Measurements from ENCODE around the gene ARHGAP15. TPM values are rescaled to one million over a fixed set of nuclear protein-coding genes. Genes with fewer than 3 reads are reported as not detected.

ARHGAP15 gene
- total RNA-seq, 1 donor from 2014 or later: not detected

DNA sequence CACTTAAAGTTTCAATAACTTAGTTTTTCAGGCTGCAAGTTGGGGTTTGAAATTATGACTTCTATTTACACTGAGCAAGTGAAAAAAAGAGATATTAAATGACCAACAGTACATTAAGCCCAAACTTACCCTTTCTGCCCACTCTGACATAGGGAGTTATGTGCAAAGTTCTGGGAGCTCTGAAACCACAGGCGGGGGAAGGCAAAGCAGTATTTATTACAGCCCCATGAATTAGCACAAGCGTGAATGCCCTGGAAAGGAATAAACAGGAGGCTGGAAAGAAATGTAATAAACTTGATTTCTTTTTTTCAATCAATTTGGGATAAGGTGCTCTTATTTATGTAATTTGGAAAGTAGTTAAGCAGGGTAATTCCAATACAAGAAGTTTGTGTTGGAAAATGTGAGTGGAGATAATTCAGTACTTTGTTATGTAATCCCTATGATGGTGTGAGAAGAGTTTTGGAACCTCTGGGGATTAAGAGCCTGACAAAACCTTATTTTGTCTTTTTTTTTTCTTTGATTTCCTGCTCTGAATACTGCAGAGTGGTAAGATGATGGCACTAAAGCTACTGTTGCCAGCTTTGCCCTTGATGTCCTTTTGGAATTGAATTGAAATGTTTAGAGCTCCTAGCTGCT, 351.5 kb downstream of the ARHGAP15 start:
- no peak for DNase-seq (ENCODE audit: low read depth, low spot score)

DNA sequence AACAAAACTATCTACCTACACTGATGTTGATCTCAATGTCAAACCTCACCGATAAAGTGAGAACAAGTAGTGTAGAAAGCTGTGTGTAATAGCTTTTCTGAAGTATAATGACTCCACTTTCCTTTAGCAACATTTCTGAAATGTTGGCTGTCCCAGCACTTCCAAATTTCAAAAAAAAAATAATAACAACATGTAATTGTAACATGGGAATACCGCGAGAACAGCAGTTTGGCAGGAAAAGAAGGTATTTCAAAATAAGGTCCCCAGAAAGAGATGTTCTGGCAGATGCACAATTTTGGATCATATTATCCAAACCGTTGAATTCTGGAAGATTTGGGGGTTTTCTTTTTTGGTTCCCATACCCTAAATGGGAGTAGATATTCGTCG, 352.0 kb downstream of the ARHGAP15 start:
- no peak for DNase-seq (ENCODE audit: low read depth, low spot score)

DNA sequence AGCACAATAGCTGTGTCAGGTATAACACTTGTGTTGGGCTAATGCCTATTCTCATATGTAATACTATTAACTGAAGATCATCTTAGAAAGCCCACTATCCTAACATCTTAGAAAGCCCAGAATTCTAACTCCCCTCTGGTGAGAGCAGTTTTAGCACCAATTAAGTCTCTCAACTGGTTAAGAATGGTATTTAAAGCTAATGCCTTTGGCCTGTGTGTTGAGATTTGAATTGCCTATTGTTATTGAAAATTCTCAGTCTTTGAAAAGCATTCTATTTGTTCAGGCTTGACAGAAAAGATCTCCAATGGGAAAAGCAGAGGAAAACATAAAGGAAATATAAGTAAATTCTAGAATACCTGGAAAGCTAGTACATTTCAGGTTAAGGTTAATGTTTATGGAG, 352.5 kb downstream of the ARHGAP15 start:
- no peak for DNase-seq (ENCODE audit: low read depth, low spot score)

DNA sequence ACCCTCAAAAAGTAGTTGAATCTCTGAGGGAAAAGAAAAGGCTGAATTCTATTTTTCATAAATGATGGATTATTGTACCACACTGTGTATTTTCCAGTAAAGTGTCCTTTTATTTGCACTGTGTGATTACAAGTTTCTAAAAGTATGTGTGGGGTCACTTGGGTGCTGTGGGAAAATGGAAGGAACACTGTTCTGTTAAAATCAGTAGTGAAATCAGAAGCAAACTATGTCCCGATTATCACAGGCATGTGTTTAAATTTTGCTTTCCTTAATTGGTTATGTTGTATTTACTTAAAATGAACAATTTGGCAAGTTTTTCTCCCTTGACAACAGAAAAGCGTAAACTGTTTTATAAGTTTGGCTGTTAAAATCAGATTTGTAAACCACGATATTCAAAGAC, 353.1 kb downstream of the ARHGAP15 start:
- DNase-seq (ENCODE audit: low read depth, low spot score): no peak

DNA sequence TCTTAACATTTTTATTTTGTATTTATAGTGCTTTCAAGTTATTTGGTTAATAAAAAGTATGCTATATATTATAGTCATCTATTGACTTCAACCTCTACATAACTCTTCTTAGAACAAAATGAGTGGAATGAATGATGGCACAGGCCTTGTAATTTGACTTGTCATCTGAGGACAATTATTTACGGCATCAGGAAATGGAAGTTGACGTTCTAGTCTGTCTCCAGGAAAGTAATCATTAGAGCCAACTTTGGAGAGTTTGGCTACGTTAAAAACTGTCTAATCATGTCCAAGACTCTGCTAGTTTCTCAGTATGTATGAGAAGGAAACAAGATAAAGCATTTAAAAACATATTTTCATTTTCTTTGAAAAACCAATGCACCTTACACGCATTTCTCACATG, 353.6 kb downstream of the ARHGAP15 start:
- DNase-seq (ENCODE audit: low read depth, low spot score): no peak

DNA sequence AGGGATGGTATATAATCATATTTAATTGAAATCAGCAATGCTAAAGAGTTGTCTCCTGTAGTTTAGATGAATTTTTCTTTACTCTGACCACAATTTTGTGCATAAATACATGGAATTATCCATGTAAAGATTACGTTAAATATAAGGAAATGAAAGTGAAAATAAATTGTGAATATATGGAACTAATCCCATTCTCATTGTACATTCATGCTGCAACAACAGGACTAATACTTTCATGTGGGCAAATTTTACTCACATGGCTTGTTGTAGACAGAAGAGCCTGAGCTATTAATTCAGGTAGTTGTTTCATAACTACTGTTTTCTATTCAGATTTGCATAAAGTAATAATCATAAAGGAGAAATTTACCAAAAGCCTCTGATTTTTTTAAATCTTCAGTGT, 357.8 kb downstream of the ARHGAP15 start:
- DNase-seq (ENCODE audit: low read depth, low spot score): no peak

DNA sequence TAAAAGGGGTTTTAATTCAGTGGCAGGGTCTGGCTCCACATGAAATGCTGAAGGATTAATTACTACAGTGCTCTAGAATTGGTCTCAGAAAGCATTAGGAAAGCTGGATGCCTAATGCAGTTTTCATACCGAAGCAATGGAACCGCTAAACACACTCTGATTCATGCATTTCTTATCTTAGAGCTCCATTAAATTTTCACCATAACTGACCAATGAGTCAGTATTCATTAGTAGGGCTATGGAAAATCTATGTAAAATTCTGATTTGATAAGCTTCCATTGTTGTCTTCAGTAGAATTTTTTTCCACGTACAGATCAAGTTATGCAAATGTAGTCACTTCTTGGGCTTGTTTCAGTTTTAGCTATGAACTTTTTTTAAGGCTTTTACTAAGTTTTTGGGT, 359.9 kb downstream of the ARHGAP15 start:
- DNase-seq (ENCODE audit: low read depth, low spot score): peak; percentile 35

DNA sequence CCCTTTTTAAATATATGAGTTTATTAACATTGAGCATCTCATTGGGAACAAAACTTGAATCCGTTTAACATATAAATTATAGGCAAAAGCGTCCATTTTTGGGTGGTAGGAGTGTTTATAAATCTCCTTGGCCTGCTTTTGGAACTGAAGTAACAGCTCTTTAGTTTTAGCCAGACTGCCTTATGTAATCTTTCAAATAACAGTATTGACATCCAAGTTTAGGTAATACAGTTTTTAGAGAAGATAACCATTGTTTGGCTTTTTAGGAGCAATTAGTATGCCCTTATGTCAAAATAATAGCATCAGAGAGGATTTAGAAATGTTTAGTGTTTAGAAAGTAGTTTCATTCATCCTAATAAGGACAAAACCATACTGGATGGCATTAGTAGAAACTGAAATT, 361.9 kb downstream of the ARHGAP15 start:
- DNase-seq (ENCODE audit: low read depth, low spot score): no peak

DNA sequence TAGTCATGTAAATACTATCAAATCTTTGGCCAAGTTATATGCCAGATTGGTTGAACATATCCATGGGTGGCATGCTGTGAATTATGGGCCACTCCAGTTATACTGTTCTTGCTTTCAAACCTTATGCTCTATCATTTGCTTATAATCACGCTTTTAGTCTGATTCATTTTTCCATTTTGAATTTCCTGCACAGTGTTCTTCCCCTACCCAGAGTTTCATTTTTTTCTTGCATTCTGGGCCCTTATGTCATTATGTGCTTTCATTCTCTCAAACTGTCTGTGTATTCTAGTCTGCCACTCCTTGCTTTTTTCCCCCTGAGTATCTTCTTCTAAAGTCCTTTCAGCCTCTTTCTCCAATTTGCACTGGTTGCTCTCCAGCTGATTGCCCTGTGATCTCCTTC, 364.1 kb downstream of the ARHGAP15 start:
- no peak for DNase-seq (ENCODE audit: low read depth, low spot score)

DNA sequence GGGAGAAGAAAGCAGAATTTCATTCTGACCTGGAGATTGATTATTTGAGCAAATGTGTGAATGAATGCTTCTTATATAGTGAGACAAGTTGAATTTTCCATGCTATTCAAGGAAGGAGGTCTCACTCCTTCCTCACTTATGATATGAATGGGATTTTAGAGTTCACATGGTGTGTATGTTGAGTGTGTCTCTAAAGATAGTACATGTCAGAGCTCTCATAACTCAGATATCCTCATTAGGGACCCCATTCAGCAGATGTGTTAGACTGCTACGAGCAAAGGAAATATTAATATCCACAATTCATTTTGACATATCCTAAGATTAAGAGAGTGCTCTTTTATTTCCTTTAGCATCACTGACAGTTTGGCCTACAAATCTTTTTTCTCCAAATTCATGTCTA, 368.5 kb downstream of the ARHGAP15 start:
- DNase-seq (ENCODE audit: low read depth, low spot score): no peak

DNA sequence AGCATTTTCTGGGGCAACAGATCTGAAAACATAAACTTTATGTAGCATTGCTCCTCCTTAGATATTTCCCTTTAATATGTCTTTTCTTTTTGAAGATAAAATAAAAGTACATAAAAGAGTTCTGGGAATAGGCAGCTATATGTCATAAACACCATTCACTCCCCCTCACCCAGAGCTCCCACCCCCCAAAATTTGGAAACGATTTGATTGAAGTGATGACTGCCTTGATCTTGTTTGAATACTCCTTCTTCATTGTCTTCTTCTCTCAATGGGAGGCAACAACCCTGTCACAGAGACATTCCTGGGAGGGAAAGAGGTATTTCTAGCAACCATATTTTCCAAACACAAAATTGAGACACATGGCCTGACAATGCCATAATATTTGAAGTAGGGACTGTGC, 369.3 kb downstream of the ARHGAP15 start:
- no peak for DNase-seq (ENCODE audit: low read depth, low spot score)

DNA sequence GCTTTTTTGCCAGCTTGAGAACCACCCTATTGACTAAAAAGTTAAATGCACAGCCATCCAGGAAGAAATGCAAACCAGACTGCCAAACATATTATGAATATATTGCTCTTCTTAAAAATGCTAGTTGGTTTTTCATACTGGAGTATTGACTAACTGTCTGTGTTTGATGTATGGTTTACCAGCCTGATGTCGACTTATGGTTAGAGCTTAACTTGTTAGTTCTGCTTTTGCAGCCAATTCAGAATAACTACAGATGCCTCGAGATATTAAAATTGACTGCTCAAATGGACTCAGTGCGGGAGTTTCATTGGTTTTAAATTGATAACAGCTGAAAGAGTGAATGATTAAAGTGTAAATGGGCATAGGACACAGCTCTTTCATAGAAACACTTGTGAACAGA, 369.8 kb downstream of the ARHGAP15 start:
- DNase-seq (ENCODE audit: low read depth, low spot score): no peak

DNA sequence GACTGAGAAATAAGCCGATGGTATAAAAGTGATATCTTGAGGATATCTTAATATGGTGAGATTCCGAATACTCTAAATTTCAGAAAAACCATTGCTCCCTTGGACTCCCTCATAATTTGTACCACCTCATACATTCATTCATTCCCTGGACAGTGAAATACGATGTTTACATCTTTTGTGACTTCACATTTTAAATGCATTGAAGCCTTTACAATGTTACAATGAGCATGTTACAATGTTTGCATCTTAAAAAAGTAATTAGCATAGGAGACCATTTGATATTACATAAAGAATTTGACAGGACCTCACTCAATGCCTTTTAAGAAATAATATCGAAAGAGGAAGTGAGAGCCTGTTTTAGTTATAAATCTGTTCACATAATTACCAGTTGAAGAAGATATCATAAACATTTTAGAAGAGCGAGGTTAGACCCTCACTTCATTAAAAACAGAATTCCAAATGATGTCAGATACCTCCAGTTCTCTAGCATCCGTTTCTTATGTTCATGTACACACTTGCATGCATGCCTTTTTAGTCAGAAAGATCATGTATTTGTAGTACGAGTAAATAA, 372.0 kb downstream of the ARHGAP15 start:
- DNase-seq (ENCODE audit: low read depth, low spot score): no peak

DNA sequence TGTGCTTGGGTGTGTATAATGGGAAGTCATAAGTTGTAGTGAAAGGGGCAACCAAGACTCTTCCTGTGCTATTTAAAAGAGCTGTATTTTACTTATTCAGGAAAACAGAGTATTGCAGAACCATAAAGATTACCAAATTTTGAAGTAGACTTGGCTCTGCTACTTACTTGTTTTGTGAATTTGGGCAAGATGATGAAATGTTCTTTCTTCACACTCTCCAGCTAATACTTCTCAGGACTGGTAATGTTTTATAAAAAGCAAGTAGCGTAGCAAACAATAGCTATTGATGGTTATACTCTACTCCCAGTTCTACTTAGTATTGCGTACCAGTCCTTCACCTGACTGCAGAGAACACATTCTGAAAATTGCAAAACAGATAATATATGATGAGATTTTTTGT, 374.1 kb downstream of the ARHGAP15 start:
- DNase-seq (ENCODE audit: low read depth, low spot score): no peak

DNA sequence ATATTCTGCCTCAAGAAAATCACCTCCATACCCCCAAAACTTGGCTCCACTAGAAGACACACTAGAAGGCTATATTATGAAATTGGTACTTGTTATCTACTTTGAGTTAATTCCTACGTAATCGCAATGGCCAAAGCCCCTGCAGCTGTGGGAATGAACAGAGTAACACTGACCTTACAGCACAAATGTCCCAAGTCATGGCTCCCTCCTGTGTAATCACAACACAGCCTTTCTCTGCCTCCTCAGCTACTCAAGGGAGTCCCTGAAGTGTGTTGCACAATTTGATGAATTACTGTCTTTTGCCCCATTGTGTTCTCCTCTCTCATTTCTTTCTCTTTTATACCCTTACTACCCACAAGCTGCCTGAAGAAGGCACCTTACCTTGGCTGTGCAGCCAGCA, 375.2 kb downstream of the ARHGAP15 start:
- no peak for DNase-seq (ENCODE audit: low read depth, low spot score)

DNA sequence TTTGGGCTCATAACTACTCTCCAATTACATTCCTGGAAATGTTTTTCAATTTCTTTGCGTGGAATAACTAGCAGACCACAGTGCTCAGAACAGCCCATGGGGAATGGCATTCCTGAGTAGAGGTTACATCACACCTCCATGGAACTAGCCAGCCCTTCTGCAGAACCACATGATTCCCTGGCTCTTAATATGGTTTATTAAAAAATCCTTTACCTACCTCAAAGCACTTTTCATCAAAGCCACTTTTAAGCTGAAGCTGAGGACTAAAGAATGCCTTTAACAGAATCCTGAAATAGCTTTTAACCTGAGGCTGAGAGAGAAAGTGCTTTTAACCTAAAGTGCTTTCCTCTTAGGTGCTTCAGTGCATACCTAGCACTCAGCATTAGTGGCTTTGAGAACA, 376.3 kb downstream of the ARHGAP15 start:
- DNase-seq (ENCODE audit: low read depth, low spot score): no peak

DNA sequence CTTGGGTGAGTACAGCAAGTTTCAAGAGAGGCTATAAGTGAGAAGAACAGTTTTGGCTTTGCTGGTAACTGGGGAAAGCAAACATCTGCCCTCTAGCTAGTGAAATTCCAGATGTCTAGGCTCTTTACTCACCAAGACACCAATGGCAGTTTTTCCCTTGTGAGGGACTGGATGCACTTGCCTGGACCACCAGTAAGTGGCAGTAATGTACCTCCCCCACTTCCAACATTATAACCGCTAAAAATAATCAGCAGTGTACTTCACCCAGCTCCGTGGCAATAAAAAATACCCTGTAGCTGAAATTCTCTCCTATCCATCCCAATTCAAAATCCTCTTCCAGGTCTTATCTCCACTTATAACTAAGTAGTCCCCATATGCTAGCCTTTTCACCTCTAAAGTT, 383.9 kb downstream of the ARHGAP15 start:
- peak; percentile 15 for DNase-seq (ENCODE audit: low read depth, low spot score)

DNA sequence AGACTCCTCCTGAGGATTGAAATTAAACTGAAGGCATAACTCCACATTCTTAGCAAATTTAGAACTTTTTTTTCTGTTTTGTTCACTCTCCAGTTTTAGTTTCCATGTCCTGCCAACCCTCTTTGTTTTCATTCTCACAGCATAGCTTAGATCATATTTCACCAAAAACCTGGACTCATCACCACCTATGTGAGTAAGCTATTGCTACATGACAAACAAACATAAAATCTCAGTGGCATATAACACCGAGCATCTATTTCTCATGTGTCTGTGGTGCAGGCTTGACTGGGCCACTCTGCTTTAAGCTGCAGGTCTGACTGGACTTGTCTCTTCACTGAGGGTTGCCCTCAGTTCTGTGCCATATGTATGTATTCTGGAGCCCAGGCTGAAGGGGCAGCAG, 385.2 kb downstream of the ARHGAP15 start:
- DNase-seq (ENCODE audit: low read depth, low spot score): no peak

DNA sequence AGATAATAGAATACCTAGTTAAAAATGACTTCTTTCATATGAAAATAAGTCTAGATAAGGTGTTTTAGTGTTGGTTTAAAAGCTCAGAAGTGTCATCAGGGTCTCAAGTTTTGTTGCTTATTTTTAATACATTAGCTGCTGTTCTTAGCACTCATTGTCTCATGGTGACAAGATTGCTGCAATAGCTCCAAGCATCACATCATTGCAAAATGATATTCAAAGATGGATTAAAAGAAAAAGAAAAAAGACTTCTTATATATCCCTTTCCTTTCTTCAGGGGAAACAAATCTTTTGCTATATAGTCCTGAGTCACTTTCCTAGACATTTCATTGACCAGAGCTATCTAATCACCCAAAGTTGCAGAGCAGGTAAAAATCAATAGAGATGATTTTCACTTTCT, 386.1 kb downstream of the ARHGAP15 start:
- no peak for DNase-seq (ENCODE audit: low read depth, low spot score)

DNA sequence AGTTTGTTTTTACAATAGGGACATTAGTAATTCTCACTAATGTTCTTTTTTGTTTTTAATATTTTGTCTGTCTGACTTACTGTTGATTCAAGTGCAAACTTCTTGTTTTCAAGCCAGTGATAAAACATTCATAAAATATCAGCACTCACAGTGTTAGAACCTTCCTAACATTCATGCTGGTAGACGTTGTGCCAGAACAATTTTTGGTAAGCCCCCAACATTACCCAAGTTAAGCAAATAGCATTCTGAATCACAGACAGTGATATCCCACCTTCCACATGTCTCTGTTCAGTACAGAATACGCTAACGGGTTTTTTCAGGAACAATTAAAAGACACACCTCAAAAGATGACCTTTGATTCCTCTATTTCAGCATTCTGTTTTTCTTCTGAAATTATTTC, 390.3 kb downstream of the ARHGAP15 start:
- DNase-seq (ENCODE audit: low read depth, low spot score): no peak

DNA sequence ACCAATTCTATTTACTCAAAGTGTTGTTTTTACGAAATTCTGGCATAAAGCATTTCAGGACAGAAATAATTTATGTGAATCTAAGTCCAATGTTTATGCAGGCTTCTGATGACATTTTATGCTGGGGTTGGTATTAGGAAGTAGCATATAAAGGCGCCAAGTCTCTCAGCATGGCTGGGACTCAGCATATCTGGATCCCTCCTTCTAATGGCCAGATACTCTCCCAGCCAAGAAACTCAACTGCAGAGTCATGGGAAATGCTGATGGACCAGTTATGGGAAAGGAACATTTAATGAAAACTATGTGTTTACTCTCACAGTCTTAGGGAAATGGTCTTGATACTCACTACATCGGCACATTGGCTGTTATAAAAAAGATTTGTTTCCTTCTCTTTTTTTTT, 392.2 kb downstream of the ARHGAP15 start:
- DNase-seq (ENCODE audit: low read depth, low spot score): no peak

DNA sequence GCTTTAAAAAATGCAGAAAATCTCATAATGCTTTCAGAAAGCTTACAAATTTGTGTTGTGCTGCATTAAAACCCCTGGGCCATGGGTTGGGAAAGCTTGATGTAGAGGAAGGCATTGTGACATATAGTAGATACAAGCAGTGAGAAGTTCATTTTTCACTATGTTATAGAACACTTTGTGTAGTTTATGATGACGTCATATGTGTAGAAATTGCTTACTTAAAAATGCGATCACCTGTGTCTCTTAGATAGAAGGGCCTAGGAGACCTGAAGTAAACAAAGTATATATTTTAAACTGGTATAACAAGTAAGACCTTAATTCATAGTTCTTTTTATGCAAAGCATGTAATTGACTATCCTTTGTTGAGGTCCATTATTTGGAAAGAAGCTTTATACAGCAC, 393.5 kb downstream of the ARHGAP15 start:
- DNase-seq (ENCODE audit: low read depth, low spot score): no peak

DNA sequence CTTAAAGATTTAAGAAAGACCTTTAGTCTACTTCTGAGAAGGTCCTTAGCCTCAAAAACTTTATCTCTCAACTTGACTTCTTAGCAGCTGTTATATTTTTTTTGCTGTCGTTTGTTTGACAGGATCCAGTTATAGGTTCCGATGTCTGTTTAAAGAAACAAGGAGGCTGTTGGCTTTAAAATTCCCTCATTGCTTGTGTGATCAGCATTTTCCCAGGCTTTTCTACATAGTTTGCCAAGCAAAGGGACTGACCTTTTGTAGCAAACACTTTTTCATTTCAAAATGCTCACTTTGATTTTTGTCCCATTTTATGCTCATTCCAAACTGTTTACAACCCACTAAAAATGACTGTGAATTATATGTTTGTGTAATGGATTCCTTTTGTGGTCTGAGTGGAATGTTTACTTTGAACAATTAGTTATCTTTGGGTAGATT, 394.9 kb downstream of the ARHGAP15 start:
- no peak for DNase-seq (ENCODE audit: low read depth, low spot score)
